GM18861 (cell line): ENCODE data around the gene KCNJ15.

Experiments used
- ATAC-seq: cut with Tn5 transposase; IDR thresholded peaks from one replicate; pipeline ENCODE4 v1.9.1; 2021; ENCODE audit not compliant: unreplicated experiment

Gene KCNJ15

DNA sequence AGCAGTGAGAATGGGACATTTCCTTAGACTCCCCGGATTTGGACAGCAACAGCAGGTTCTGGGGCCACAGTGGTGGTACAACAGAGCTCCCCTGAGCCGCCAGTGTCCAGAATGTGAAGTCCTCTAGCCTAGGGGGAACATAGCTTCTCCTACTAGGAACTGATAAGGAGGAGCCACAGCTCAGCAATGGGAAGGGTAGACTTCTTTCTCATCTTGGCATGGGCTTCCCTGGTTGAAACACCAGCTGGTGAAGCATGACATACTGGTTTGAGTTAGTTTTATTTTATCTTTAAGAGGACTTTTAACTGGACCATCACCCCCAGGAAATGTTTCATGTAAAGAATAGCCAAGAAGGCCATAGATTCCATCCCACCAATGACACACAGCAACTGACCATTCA, 68.4 kb downstream of the KCNJ15 start:
- ATAC-seq: no peak

DNA sequence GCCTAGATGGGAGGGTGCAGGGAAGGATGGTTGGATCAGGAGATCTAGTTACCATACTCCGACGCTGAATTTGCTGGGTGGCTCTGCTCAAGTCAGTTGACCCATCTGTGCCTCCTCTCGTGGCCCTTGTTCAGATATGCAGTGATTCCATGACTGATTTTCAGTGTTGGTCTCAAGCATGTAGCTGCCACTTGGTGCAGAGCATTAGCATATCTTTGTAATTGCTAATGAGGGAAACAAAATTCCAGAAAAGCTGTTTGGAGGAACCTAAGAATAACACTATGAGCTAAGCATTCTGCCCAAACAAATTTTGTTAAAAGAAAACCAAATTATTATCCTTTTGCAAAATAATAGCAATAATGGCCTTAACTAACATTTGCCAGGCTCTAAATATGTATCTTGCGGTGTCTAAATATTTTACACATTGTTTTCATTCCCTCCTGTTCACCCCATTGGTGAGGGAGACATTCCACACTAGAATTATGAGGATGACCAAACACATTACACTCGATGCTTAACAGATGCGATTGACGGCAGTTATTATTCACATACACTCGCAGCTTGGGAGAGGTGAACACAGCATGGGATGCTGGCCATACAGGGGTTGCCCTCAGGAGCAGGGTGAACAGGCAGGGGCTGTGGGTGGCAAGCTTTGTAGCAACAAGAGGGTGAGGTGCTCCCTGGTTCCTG, 69.1 kb downstream of the KCNJ15 start:
- ATAC-seq: no peak

DNA sequence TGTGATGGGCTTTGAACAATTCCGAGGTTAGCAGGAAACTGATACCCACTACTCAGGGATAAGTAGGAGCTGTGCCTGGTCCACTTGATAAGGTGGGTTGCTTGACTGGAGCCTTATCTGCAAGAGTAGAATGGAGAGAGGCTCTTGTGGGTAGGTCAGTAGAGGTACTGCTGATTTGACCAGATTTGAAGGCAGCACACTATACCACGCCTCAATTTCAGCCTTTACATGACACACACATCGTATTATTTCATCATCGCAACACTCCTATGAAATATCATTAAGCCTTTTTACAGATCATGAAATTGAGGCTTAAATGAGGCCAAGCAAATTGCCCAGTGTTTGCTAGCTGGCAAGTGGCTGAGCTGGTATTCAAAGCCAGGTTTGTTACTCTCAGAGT, 69.6 kb downstream of the KCNJ15 start:
- ATAC-seq: no peak

DNA sequence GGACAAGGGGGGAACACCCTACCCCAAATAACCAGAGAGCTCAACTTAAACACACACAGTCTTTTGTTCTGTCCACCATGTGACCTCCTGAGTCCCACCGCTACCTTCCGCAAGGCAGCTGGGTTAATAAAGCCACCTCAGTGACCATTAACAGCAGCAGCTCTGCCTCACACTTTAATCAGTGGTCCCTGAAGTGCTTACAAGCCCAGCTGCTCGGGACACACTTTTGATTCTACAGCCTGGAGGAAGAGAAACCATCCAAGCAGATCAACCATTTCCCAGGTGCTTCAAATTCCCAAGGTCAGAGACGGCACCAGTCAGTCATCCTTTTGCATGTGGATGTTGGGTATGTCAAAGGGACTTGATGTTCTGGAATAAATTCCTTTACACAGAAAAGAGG, 70.1 kb downstream of the KCNJ15 start:
- ATAC-seq: no peak

DNA sequence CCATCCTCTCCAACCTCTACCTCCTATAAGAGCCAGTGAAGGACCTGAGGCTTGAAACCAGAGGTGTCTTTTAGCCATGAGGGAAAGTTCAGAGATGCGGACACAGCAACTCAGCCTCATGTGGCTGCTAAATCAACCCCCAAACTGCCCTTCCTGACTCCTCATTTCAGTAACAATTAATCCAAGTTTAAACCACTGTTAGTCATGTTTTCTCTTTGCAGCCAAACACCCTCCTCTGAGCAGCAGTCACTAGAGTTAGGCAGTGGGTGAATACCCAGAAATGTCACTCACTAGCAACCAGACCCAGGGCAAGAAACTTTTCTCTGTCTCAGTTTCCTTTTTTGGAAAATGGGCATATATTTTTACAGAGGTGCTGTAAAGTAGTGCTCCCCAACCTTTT, 71.2 kb downstream of the KCNJ15 start:
- no peak for ATAC-seq

DNA sequence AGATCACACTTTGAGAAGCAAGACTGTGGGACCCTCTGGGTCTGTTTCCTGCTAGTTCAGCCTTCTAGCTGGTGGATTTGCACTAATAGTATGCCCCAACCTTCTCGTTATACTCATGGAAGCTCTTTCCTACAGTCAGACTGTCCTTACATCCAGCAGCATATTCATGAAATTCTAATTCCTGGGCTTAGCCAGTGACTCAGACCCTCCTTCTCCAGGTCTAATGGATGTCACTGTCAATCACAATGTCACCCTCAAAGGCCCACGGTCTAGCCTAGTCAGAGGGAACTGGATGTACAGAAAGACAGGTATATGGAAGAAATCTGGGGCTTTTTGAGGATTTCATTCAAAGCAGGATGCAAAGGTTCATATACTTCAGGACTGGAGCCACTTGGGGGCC, 72.4 kb downstream of the KCNJ15 start:
- no peak for ATAC-seq

DNA sequence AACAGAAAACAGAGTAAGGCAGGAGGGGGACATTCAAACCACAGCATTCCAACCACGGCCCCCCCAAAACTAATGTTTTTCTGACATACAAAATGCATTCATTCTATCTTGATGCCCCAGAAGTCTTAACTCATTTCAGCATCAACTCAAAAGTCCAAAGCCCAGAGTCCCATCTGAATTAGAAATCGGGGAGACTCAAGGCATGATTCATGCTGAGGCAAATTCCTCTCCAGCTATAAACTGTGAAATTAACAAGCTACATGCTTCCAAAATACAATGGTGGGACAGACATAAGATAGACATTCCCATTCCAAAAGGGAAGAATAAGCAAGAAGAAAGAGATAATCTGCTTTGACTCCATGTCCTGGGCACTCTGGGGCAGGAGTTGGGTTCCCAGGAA, 73.9 kb downstream of the KCNJ15 start:
- no peak for ATAC-seq

DNA sequence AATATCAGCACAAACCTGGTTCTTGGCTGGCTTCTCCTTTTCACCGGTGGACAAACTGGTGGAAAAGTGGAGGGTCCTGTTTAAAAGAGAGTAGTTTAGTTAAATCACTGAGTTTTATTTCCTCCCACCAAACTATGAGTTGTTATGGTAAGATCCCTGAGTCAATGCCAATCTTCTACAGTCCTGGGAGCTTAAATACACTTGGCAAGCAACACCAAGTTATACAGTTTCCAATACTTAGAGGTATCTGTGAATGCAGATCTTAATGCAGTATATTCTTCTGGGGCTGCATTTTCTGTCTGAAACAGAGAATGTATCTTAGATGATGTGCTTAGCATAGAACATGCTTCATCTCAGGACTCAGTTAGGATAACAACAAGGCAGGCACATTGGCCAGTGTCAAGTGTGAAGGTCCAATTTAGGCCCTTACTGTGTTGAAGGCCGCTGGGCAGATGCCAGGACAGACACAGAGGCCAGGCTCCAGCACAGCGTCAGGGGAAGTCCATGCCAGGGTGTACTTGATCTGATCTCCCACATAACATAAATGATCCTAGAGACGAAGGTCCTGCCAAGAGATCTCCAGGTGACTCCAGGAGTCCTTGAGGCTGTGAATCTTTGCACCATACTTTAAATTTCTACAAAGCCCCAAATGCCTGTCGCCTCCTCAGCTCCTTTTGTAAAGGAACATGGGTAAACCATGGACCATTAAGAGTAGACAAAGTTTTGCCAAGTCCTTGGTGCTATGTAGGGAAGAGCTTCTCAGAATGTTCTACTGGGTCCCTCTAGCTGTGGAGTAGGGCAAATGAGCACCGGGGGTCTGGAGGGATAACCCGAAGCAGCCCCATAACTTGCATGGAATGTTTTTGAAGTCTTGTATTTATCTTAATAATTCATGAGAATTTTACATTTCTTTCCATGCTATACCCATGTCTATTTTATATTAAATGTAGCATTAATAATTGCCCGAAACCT, 76.8 kb downstream of the KCNJ15 start:
- no peak for ATAC-seq

DNA sequence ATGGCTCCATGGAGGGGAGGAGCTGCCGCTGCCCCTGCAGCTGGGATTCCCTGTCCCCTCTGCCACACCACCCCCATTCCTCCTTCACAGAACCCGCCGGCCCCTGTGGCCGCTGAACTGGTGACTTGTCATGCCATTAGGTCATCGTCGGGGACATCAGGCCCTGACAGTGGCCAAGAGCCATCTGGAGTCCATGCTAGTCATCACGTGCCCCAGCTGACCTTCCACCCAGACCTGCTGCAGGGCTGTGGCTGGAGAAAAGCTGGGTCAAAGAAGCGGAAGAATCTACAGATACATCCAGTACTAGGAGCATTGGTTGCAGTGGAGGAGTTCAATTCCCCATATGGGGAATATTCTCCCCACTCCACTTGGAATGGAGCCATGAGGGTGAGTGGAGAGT, 78.1 kb downstream of the KCNJ15 start:
- no peak for ATAC-seq

DNA sequence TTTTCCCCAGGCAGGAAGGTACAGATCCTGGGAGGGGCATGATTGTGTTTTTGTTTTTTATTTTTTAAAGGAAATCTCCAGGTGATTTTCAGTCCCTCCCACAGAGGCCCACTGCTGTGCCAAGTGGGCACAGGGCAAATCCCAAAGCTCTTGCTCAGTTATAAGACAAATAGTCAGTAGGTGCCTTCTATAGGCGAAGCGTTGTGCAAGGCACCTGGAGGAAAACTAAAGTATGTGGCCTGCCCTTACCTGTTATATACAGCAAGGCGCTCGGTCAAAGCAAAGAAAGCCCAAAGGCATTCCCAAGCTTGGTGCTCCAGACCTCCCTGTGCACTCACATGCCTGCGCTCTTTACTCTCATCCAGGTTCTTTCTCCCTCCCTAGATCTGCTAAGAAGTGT, 81.0 kb downstream of the KCNJ15 start:
- no peak for ATAC-seq

DNA sequence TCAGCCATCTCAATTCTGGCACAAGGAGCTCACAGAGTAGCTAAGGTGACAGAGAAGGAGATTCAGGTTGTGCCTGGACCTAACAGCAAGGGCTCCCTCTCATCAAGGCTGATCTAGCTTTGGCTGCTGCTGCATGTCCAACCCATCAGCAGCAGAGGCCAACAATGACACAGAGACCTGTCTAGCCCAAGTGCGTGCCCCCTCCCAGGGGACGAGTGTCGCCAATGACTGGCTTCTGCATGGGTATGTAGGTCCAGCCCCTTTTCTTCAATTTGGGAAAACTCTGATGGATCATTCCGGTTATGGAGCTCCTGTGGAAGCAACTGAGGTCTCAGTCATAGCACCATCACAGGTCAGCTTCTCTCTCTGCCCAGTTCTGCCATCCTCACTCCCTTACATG, 83.3 kb downstream of the KCNJ15 start:
- no peak for ATAC-seq

DNA sequence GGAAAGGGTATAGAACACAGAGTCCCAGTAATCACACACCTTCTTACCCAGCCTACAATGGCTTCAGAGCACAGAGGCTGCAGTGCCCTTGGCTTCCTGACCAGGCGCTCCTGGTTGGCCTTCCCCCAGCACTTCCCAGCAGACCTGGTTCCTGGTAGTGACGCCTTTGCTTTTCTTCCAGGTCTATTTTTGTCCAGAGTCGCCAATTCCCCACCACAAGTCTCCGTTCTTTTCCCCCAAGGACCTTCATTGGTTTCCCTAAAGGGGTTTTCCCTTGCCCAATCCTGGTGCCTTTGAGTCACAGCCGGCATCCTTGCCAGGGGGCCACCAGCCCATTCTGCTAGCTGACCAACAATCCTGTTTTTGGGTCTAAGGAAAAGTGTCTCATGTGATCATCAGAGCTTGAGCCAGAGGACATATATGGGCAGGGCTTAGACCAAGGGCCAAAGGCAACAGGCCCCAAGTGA, 84.8 kb downstream of the KCNJ15 start:
- no peak for ATAC-seq

DNA sequence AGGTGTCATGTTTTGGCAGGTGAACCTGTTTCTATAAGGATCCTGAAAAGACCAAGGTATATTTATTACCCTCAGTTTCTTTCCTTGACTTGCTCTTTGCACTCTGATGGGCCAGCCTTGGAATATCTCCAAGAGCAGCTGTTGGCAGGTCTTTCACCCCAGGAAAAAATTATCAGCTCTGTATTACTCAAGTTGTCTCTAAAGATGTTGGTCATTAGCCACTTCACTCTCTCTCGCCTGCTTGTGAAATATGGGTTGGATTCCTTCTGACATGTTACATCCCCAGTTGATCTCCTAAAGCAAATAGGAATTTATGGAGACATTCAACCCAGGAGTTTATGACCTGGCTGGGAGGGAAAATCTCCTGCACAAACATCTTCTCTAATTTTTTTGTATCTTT, 85.9 kb downstream of the KCNJ15 start:
- ATAC-seq: no peak

DNA sequence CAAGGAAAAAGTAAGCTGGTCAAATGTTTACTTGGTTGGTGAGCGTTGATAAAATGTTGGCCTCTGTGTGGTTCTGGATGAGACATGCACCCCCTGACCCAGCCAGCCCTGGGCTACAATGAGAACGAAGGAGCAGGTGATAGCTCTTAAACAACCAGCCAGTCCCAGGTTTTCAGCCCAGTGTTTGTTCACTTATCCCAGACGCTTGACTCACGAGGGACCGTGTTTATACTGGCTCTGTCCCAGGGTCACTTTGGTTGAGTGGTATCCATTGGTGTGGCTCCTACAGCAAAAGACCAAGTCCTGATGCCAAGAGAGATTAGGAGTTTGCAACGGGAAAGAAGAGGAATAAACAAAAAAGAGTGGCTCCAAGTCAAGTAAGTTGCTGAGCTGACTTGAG, 86.9 kb downstream of the KCNJ15 start:
- ATAC-seq: no peak

DNA sequence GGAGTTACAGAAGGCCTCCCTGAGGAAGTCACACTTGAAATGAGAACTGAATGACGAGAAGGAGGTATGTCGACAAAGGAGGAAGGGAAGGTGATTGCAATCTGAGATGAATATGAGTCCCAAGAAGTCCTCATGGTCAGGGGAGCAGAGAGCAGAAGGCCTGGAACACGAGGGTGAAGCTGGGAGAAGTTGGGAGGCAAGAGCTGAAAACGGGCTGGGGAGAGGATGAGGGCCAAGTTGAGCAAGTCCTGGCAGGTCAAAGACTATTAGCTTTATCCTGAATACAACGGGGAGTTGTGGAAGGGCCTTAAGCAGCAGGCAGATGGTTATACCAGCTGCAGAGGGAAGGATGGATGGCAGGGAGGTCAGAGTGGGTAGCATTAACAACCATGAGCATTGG, 89.5 kb downstream of the KCNJ15 start:
- no peak for ATAC-seq

DNA sequence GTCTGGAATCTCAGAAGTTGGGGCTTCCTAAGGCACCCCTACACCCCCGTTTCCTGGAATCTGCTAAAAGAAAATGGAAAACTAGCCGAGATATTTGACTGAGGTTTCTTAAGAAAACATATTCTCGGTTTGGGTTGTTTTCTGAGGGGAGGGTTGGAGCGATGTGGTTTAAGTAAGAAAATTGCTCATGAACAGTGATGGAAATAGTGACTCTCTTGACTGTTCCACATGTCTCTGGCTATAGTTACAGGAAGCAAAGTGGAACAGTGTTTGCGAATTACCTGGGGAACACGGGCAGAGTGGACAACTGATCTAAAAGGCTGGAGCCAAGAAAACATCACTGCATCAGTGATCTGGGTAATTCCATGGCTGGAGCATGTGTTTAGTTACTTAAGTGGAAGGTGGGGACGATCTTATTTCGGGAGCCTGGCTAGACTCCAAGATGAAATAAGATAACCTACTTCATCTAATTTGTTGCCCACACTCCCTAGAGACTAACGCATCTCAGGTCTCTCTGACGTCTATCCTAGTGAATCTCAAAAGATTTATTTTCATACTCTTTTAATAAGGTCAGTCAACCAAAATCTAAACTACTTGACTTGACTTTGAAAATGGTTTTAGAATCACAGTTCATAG, 92.4 kb downstream of the KCNJ15 start:
- no peak for ATAC-seq

DNA sequence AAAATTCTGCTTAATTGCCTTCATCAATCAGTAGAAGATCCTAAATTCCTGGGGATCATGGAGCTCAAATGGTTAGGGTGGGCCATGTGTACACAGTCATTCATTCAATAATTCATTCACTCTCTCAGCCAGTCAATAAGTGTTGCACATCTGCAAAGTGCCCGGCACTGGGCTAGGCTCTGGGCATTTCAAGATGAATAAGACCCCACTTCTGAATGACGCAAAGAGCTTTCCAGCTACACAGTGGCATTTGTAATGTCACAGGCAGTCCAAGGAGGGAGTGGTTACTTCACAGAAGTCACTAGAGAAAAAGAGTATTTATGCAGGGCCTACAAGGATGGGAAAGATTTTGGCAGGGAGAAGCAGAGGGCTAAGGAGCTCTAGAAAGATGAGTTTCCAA, 93.2 kb downstream of the KCNJ15 start:
- no peak for ATAC-seq

DNA sequence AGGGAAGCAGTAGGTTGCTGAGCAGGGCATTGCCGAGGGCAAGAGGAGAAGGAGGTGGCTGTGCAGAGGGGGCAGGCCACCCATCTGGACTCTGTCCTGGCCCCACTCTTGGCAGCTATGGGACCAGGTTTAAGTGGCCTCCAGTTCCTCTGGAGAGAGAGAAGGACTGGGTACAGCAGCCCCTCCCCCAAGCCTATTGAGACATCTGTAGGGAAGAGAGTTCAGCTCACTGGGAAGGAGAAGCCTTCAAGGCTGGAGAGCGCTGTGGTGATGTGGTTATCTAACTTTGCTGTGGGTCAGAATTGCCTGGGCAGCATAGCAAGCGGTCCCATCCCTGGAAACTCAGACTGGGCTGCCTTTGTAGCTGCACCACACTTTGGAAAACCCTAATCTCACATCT, 93.9 kb downstream of the KCNJ15 start:
- no peak for ATAC-seq

DNA sequence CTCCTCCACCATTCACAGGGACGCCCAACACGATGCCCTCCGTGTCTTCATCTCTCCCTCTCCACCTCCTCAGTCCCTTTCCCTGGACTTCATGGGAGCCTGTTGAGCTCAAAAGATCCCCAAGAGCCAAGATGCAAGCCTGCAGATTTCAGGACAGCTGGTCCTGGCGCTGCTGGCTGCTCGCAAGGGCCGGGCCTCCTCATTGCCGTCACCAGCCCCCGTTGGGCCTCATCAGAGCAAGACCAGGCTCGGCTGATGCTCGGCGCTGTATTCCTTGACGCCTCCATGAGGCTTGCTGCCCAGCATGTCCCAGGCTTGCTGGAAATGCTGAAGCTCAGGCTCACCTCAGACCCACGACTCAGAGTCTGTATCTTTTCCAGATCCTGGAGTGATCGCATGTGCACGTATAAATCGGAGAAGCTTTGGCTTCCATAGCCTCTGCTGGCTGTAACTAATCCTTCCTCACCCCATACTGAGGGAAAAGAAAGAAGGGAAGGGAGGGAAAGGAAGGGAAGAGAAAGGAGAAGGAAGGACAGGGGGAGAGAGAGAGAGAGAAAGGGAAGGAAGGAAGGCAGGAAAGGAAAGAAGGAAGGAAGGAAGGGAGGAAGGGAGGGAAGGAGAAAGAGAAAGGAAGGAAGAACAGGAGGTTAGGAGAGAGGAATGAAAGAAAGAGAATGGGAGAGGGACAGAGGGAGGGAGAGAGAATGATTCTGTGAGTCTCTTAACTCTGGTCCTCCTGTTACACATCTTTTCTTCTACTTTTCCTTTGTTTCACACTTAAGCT, 94.6 kb downstream of the KCNJ15 start:
- no peak for ATAC-seq

DNA sequence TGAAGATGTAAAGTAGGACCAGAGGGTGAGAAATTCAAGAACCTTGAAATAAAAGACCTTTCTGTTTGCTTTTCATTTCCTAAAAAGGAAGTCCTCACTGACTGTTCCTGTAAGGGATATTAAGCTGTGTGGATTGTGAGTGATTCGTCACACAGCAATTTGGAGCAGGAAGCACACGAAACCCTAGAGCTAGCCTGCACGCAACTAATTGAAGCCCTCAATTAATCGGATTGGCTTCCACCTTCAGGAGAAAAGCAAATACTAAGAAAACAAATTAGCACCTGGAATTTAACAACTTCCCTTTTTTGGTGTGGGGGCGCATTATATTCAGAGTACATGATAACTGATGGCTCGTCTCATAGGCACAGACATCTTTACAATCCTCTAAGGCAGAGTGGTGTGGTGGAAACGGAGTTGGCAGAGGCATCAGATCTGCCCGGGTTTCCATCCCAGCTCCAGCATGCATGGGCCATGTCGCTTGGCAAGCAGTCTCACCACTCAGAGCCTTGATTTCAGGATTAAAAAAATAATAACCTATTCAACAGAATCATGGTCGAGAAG, 95.2 kb downstream of the KCNJ15 start:
- no peak for ATAC-seq
